ENCODE data around the gene DMD.

Gene DMD

GRCh38 chrX:32483534-32484136 lies 727.7 kb downstream of the DMD start:
- DNase-seq (ENCODE audit: low spot score): no peak

- no peak for DNase-seq (ENCODE audit: low spot score)
Observed at GRCh38 chrX:32480019-32480418, 731.3 kb downstream of the DMD start.

- no peak for DNase-seq (ENCODE audit: low spot score)
Observed at GRCh38 chrX:32472364-32472763, 739.0 kb downstream of the DMD start.

DNA sequence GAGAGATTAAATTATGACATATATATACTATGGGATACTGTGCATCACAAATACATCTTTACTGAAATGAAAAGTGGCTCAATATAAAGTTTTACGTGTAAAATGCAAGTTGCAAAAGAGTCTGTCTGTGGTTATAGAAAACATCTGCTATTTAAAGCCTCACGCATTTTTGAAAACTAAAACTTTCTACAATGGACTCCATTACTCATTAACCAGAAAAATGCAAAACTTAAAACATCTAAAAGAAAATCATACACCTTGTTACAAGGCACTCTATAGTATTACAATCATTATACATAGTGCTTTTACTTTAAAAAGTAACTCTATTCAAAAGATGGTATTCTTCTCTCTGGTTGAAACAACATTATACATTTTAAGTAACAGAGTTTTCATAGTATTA lies 755.6 kb downstream of the DMD start:
- no peak for DNase-seq (ENCODE audit: low spot score)

DNA sequence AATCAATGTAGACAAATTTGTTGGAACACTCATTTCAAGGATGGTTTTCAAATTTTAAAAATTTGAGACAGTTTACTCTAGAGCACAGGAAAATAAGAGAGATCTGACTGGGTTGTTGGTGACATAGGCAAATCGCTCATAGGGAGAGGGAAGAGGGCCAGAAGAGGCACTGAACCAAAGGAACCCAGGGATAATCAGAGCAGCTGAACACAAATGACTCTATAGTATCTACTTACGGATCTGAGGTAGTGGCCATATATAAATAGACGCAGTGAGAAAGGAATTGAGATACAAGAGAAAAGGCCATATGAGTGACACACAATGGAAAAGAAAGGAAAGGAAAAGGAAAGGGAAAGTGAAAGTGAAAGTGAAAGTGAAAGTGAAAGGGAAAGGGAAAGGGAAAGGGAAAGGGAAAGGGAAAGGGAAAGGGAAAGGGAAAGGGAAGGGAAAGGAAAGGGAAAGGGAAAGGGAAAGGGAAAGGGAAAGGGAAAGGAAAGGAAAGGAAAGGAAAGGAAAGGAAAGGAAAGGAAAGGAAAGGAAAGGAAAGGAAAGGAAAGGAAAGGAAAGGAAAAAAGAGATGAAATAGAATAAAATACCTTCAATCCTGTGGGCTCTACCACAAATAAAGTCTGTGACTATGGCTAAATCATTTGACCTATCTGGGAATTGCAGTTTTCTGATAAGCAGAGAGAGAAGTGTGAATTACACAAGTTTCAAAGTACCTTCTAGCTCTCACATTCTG lies 759.2 kb downstream of the DMD start:
- no peak for DNase-seq (ENCODE audit: low spot score)

- DNase-seq (ENCODE audit: low spot score): no peak
Observed at GRCh38 chrX:32448945-32449344, 762.4 kb downstream of the DMD start.

GRCh38 chrX:32448320-32448719 lies 763.0 kb downstream of the DMD start:
- DNase-seq (ENCODE audit: low spot score): no peak

DNA sequence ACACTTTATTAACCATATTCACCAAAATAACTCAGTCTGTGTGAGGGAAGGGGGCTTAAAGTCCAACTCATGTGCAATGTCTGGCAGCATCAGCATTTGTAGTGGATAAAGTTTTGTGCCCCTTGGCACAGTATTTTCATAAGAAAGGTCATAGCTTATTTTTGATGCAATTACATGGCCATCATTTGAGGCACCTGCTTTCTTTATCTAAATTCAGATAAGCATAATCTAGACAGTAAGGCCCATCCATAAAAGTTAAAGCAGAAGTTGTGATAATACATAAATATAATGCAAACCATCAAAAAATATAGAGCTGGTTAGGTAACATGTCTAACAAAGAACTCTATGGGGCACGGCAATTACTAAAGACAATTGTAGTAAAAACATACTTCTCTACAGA lies 763.7 kb downstream of the DMD start:
- no peak for DNase-seq (ENCODE audit: low spot score)

DNA sequence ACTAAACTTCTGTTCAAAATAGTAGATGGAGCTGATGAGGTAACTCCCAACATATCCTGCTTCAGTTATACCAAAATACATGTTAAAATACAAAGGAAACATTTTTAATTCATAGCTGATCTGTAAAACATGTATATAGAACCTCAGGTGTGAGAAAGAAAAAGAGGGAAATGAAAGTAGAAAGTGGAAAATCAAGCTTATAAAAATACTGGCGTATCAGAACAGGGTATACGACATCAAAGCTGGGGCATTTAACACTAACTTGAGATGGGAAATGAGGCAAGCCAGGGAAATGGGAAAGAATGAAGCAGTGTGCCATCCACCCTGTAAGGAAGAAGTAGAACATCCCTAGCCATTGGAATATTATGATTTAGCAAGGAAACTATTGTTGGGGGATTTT lies 767.5 kb downstream of the DMD start:
- no peak for DNase-seq (ENCODE audit: low spot score)

DNA sequence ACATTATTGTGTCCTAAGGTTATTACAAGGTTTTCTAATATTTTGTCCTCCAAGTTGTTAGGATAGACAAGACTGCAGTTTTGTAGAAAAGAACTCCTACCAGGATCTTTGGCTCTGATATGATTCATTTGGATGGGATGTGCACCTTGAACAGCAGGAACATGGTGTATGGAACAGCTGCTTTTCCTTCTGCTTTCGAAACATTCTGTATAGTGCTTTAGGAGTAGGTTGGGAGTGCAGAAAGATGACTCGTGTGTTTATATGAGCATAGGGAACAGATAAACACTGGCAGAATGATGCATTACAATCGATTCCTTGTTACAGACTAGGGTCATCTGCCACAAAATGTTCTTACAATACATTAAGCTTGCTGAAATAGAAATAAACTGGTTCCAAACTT lies 790.1 kb downstream of the DMD start:
- DNase-seq (ENCODE audit: low spot score): no peak

GRCh38 chrX:32408389-32408788 lies 803.0 kb downstream of the DMD start:
- no peak for DNase-seq (ENCODE audit: low spot score)

- DNase-seq (ENCODE audit: low spot score): no peak
Observed at GRCh38 chrX:32397562-32398216, 813.7 kb downstream of the DMD start.

DNA sequence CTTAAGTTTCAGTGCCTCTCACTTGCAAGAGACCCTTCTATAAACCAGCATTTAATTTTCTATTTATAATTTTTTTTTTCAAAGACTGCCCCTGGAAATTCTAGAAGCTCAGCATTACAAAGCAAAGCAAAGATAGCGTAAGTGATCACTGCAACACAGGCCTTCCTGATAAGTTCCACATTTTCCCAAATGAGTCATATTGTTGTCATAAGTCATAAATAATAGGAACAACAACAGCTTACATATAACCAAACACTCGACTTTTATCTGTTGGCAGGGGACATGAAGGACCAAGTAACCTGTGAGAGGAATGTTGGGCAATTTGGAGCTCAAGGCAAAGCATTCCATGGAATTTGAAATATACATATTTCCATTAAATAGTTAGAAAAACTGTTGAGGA lies 815.5 kb downstream of the DMD start:
- DNase-seq (ENCODE audit: low spot score): no peak

DNA sequence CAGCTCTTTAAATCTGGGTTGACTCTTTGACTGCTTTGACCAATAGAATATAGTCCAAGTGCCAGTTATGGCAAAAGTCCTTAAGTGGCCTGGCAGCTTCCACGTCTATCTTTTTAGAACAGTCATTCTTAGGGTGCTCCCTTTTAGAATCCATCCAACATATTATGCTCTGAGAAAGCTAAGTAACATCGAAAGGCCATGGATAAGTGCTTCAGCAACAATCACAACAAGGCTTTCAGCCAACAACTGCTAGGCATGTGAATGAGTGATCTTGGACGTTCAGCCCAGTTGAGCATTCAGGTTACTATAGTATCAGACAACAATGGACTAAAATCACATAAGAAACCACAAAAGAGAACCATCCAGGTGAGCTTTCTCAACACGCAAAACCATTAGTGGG lies 818.7 kb downstream of the DMD start:
- DNase-seq (ENCODE audit: low spot score): no peak

DNA sequence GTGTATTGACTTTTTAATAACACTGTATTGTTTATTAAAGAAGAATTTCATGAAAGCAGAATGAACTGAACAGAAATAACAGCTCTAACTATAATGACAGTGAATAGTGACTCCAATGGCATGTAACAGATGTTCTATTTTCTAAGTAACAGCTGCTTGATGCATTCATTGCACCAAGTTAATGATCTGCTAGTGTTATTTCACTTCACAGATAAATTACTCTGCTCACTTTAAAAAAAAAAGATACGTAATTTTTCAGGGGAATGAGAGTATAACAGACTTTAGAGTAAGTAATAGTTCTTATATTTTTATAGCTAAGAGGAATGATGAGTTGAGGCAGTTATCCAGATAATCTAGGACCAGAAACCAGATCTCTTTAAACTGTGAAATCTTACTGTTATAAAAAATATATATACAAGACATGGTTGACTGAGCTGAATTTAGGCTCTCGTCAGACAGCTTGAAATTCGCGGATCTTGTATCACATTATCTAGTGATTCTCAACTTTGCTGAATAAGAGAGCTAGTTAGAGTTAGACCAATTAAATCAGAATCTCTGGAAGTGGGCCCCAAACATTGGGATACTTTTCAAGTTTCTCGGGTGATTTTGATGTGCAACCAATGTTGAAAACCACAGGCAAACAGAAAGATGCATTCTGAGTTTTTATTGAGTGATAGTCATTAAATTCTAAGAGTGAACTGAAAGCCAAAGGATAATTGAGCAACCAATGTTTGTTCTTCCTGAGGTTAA lies 840.7 kb downstream of the DMD start:
- DNase-seq (ENCODE audit: low spot score): no peak

- DNase-seq (ENCODE audit: low spot score): no peak
Observed at GRCh38 chrX:32293962-32294700, 917.2 kb downstream of the DMD start.

- DNase-seq (ENCODE audit: low spot score): no peak
Observed at GRCh38 chrX:32289356-32289755, 922.0 kb downstream of the DMD start.

GRCh38 chrX:32281853-32282252 lies 929.5 kb downstream of the DMD start:
- DNase-seq (ENCODE audit: low spot score): no peak

DNA sequence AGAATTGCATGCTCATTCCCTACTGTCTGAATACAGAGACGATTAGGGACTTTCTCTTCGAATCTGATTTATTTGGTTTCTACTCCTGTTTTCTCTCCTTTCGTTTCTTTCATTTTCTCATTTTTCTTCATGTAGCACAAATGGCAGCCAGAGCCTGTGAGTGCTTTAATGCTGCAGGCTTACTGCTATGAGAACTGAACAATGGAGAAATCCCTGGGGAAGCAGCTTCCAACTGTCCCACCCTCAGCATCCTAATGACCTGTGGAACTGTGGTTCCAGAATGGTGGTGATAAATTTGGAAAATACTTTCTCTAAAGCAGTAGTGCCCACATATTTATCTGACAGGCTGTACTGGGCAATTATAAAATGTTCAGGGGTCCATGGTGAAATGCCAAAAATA lies 930.4 kb downstream of the DMD start:
- no peak for DNase-seq (ENCODE audit: low spot score)

GRCh38 chrX:32280489-32280888 lies 930.9 kb downstream of the DMD start:
- DNase-seq (ENCODE audit: low spot score): no peak

DNA sequence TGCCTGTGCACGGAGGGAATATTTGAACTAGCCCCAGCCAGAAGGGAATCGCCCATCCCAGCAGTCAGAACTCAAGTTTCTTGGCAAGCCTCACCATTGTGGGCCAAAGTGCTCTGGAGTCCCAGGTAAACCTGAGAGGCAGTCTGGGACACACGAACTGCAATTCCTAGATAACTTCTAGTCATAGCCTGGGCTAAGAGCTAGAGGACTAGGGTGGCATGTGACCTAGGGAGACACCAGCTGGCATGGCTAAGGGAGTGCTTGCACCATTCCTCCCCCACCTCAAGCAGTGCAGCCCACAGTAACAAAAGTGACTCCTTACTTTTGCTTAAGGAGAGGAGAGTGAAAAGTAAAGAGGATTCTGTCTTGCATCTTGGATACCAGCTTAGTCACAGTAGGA lies 935.2 kb downstream of the DMD start:
- no peak for DNase-seq (ENCODE audit: low spot score)

DNA sequence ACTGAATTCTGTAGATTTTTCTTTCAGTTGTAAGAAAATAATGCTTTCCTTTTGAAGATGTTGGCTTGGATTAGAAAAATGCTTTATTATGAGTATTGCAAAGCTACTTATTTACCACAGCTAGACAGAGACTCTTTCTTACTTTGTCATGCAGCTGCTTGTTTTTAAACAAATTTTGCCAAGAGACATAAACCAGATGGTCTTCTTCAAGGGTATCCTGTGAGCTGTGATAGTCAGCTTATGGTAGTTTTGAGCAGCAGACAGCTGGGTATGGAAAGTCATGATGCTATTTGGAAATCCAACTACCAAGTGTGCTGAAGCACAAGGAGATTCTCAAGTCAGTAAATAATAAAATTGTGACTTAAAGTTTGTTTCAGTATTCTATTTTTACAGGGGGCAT lies 941.5 kb downstream of the DMD start:
- DNase-seq (ENCODE audit: low spot score): no peak

All from hematopoietic multipotent progenitor cell treated with erythropoietin and hydrocortisone succinate and interleukin-3 and kit ligand, for 15 days (in vitro differentiated cells).